ENCODE results near the gene RFX1.
"Not testable (repeated sequence)": the region's sequence is repeated elsewhere in the genome, so short reads cannot be mapped to it uniquely, and the experiment has no call there.

The RFX1 gene

DNA sequence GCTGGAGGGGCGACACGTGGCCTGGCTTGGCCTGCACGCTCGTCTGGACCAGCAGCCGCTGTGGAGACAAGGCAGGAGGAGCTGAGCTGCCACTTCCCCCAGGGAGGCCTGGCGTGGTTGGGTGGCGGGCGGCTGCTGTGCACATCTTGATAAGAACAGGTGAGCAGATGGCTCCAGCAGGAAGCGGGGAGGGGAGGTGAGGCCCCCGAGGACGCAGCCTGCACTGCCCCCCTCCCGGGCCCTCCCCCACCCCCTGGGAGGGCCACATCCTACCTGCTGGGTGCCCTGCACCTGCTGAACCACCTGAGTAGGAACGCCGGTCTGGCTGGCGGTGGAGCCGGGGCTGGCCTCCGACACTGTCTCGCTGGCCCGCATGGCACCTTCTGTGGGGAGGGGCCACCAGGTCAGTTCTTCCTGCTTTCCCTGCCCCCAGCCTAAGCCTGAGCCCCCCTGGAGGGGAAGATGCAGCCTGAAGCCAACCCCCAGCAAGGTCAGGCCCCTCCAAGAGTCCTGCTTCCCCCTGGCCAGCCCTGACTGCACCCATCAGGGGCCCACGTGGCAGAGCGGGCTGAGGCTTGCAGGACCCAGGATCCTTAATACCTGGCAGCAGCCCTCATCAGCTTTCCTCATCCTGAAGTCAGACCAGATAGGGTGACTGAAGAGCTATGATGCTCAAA lies 22.8 kb downstream of the RFX1 start:
- TF ChIP-seq POLR2A (IDR thresholded peaks at IDR 0.05; ENCODE audit: low read length): no peak
- TF ChIP-seq GATA1 (IDR thresholded peaks at IDR 0.05; ENCODE audit: low read depth, low read length): no peak
- no peak for DNase-seq

GRCh38 chr19:13982773-13983172 lies 23.3 kb downstream of the RFX1 start:
- no peak for DNase-seq
- TF ChIP-seq GATA1 (IDR thresholded peaks at IDR 0.05; ENCODE audit: low read depth, low read length): no peak

DNA sequence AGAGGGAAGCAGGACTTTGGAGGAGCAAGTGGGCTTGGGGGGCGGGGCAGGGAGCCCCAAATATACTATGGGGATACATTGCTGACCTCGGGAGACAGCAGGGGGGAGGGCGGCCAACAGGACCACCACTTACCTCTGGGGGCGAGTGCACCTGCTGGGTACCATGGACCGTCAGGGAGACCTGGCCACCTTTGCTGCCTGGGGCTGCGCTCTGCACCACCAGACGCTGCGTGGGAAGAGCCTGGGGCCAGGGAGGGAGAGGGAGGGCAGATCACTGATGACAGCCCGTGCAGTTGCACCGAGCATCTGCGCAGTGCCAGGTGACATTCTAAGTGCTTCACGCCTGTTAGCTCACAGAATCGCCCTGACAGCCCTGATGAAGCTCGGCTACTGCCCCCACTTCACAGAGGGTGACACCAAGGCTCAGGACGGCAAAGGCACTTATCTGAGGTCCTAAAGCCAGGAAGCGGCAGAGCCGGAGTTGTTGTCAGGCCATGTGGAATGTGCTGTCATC lies 24.1 kb downstream of the RFX1 start:
- TF ChIP-seq POLR2A (IDR thresholded peaks at IDR 0.05; ENCODE audit: low read length): no peak
- no peak for TF ChIP-seq GATA1 (IDR thresholded peaks at IDR 0.05; ENCODE audit: low read depth, low read length)
- DNase-seq: no peak

DNA sequence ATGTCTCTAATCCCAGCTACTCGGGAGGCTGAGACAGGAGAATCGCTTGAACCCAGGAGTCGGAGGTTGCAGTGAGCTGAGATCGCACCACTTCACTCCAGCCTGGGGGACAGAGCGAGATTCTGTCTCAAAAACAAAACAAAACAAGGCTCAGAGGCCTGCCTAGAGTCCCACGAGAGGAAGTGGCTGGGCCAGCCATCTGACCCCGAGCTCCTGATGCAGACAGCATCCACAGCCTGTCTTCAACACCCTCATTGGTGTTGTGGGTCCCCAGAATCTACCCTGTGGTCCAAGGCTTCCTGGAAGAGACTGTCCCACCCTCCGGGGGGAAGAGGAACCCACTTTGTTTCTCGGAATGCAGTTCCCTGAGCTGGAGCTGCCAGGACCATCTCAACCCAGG lies 24.7 kb downstream of the RFX1 start:
- DNase-seq: no peak
- no peak for TF ChIP-seq GATA1 (IDR thresholded peaks at IDR 0.05; ENCODE audit: low read depth, low read length)
- no peak for TF ChIP-seq POLR2A (IDR thresholded peaks at IDR 0.05; ENCODE audit: low read length)

DNA sequence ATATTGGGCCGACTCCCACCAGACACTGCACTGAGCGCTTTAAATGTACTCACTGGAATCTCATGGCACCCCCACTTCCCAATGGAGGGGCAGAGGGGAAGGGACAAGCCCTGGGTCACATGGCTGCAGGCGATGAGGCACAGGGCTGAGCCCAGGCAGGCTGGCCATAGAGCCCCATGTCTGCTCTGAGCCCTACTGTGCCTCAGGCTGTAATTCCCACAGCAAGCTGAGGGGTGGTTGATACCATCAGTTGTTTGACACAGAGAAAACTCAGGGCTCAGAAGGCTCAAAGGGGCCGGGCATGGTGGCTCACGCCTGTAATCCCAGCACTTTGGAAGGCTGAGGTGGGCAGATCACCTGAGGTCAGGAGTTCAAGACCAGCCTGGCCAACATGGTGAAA lies 25.1 kb downstream of the RFX1 start:
- no peak for DNase-seq
- TF ChIP-seq POLR2A (IDR thresholded peaks at IDR 0.05; ENCODE audit: low read length) (no peak), GATA1 (IDR thresholded peaks at IDR 0.05; ENCODE audit: low read depth, low read length) (no peak)

GRCh38 chr19:13980340-13980739 lies 25.8 kb downstream of the RFX1 start:
- no peak for DNase-seq
- TF ChIP-seq POLR2A (IDR thresholded peaks at IDR 0.05; ENCODE audit: low read length): no peak
- TF ChIP-seq GATA1 (IDR thresholded peaks at IDR 0.05; ENCODE audit: low read depth, low read length): no peak

DNA sequence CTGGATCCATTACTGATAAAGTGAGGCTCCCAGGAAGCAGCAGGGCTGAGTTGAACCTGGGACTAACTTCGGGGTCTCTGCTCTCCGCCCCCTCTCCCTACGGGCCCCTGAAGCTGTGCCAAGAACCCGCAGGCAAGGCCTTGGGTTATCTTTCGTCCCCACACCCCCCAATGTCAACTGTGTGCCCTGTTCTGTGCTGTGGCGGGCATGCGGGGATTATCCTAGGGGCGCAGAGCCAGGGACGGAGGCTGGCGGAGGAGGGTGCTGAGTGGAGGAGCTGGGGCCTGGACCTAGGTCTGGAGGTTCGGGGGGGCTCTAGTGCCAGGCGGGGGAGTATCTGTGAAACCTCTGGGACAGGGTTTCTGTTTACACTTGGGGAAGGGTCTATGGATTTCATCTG lies 26.4 kb downstream of the RFX1 start:
- TF ChIP-seq GATA1 (IDR thresholded peaks at IDR 0.05; ENCODE audit: low read depth, low read length) (no peak), POLR2A (IDR thresholded peaks at IDR 0.05; ENCODE audit: low read length) (no peak)
- peak in 1 of 2 experiments; percentile 23 for DNase-seq

- DNase-seq: no peak
- TF ChIP-seq GATA1 (IDR thresholded peaks at IDR 0.05; ENCODE audit: low read depth, low read length): no peak
- TF ChIP-seq POLR2A (IDR thresholded peaks at IDR 0.05; ENCODE audit: low read length): no peak
These were observed 26.9 kb downstream of the RFX1 start for GRCh38 chr19:13979244-13979615.

DNA sequence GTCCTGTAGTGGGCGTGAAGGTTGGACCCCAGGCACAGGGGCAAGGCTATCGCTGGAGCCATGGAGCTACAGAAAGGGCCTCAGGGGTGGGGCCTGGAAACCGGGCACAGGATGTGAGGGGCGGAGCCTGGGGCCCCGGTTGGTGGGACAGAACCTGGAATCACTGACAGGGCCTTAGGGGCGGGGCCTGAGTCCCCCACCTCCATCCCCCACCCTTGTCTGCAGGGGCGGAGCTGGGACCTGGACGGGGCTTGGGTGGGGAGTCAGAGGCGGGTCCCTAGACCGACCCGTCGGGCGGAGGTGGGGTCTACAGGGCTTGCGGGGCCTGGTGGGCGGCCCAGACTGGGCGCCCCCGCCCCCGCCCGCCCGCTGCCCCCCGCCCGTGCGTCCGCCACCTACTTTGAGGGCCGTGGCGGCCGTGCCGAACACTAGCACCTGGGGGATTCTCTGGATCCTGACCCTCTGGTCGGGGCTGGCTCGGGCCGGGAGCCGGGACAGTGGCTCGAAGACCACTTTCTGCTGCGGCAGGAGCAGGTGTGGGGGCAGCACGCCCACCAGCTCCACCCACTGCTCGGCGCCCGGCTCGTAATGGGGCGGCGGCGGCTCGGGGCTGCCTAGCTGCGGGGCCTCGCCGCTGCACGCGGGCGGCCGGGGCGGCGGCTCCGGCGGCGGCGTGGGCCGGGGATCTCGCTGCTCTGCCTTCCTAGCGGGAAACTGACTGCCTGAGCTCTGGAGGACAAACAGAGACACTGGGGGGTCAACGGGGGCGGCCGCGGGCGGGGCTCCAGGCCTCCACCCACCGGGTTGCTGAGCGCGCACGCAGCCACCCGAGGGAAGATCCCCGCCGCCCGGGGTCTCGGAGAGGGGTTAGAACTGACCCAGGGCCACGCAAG lies 27.5 kb downstream of the RFX1 start:
- DNase-seq: peak; percentile 53 to 57
- TF ChIP-seq POLR2A (IDR thresholded peaks at IDR 0.05; ENCODE audit: low read length): no peak
- TF ChIP-seq GATA1 (IDR thresholded peaks at IDR 0.05; ENCODE audit: low read depth, low read length): no peak

- TF ChIP-seq POLR2A (IDR thresholded peaks at IDR 0.05; ENCODE audit: low read length) (no peak), GATA1 (IDR thresholded peaks at IDR 0.05; ENCODE audit: low read depth, low read length) (no peak)
- no peak for DNase-seq
These were observed 28.3 kb downstream of the RFX1 start for GRCh38 chr19:13977803-13978202.

- DNase-seq: no peak
- TF ChIP-seq POLR2A (IDR thresholded peaks at IDR 0.05; ENCODE audit: low read length) (no peak), GATA1 (IDR thresholded peaks at IDR 0.05; ENCODE audit: low read depth, low read length) (no peak)
These were observed 29.7 kb downstream of the RFX1 start for GRCh38 chr19:13976446-13976845.

GRCh38 chr19:13975870-13976269 lies 30.2 kb downstream of the RFX1 start:
- TF ChIP-seq GATA1 (IDR thresholded peaks at IDR 0.05; ENCODE audit: low read depth, low read length): no peak
- TF ChIP-seq POLR2A (IDR thresholded peaks at IDR 0.05; ENCODE audit: low read length): no peak
- DNase-seq: no peak

DNA sequence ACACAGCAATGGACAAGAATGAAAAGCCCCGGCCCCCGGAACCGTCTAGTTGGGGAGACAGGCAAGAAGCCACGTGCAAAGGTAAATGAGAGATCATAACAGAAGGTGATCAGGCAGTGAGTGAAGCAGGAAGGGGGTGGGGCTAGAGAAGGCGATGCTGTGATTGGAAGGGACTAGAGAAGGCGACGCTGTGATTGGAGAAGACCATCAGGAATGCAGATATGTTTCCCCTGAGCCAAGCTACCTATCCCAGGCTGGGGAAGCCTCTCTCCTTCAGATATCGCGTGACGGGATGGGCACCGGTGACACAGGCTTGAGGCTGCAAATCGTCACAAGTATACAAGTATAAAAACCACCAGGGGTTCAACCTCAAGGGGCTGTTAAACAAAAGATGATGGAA lies 32.0 kb downstream of the RFX1 start:
- no peak for TF ChIP-seq GATA1 (IDR thresholded peaks at IDR 0.05; ENCODE audit: low read depth, low read length)
- no peak for TF ChIP-seq POLR2A (IDR thresholded peaks at IDR 0.05; ENCODE audit: low read length)
- DNase-seq: no peak

DNA sequence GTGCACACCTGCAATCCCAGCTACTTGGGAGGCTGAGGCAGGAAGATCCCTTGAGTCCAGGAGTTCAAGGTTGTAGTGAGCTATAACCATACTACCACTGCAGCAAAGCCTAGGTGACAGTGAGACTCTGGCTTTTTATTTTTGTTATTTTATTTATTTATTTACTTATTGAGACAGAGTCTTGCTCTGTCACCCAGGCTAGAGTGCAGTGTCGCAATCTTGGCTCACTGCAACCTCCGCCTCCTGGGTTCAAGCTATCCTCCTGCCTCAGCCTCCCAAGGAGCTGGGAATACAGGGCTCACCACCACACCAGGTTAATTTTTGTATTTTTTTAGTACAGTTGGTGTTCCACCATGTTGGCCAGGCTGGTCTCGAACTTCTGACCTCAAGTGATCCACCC lies 32.6 kb downstream of the RFX1 start:
- DNase-seq: not testable (repeated sequence)

All from erythroblast (primary cell).